ENCODE measurements around the gene FAM111B.
A peak's percentile ranks its signal among the peaks of the same experiment; 100 is the strongest.

GRCh38 chr11:59152312-59152951 is 45.4 kb downstream of the FAM111B start:
- TF ChIP-seq TAF1 (IDR thresholded peaks at IDR 0.05; ENCODE audit: low read depth, low read length) (no peak), POLR2A (IDR thresholded peaks at IDR 0.05; ENCODE audit: low read depth, low read length) (0 out of 2 replicates have a peak, but pooled peaks have one; percentile 25), POLR2AphosphoS5 (IDR thresholded peaks at IDR 0.05; ENCODE audit: low read depth, low read length) (no peak), POU2F2 (IDR thresholded peaks at IDR 0.05; ENCODE audit: low read depth, low read length) (no peak), SPI1 (IDR thresholded peaks at IDR 0.05; ENCODE audit: low read depth, low read length) (no peak)

Measured in GM12891 (cell line).